GM12873 (cell line): ENCODE measurements around the gene PNP.

ENCODE experiments used
- TF ChIP-seq, protein P1 (sequence below): IDR thresholded peaks from 2 replicates; pipeline ENCODE4 v1.5.1; 2012; ENCODE audit warnings: low read depth, mild to moderate bottlenecking, moderate library complexity, low read length, control low read depth; ENCODE audit not compliant: insufficient read depth; ENCODE audit errors: missing control alignments

PNP gene

GRCh38 chr14:20428802-20429201, 40.4 kb upstream of the PNP start:
- TF ChIP-seq, protein P1, sequence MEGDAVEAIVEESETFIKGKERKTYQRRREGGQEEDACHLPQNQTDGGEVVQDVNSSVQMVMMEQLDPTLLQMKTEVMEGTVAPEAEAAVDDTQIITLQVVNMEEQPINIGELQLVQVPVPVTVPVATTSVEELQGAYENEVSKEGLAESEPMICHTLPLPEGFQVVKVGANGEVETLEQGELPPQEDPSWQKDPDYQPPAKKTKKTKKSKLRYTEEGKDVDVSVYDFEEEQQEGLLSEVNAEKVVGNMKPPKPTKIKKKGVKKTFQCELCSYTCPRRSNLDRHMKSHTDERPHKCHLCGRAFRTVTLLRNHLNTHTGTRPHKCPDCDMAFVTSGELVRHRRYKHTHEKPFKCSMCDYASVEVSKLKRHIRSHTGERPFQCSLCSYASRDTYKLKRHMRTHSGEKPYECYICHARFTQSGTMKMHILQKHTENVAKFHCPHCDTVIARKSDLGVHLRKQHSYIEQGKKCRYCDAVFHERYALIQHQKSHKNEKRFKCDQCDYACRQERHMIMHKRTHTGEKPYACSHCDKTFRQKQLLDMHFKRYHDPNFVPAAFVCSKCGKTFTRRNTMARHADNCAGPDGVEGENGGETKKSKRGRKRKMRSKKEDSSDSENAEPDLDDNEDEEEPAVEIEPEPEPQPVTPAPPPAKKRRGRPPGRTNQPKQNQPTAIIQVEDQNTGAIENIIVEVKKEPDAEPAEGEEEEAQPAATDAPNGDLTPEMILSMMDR: no peak

DNA sequence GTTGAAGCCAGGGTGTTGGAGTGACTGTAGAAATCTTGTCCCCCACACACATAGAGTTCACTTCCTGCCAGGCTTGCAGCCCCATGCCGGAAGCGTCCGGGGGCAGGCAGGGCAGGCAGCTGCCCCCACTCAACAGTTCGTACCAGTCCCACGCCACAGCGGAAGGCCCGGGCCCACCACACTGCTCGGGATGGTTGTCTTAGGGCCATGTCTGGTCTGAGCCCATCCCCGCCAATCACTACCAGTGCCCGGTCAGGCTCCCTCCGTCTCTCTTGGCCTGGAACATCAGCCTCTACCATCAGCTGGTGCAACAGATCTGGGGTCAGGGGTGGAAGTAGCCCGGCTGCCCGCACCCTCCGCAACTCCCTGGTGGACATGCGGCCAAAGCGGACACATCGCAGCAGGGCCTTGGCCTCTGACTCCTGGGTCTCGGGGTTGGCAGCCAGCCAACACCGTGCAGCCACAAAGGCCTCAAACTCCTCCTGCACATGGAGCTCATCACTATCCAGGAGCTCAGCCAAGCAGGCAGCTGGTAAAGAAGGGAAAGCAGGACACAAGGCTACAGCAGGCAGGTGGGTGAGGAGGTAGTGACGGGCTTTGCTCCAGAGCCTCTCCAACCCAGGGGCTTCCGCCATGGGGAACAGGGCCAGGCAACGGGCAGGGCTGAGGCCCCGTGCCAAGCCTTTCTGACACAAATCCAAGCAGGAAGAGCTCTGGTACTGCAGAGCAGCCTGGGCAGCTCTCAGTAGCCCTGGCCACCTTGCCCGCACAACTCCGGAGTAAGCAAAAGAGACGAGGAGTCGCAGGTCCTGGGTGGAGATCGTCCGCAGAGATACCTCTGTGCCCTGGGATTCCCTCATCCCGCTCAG, 39.2 kb upstream of the PNP start:
- TF ChIP-seq, protein P1: no peak

DNA sequence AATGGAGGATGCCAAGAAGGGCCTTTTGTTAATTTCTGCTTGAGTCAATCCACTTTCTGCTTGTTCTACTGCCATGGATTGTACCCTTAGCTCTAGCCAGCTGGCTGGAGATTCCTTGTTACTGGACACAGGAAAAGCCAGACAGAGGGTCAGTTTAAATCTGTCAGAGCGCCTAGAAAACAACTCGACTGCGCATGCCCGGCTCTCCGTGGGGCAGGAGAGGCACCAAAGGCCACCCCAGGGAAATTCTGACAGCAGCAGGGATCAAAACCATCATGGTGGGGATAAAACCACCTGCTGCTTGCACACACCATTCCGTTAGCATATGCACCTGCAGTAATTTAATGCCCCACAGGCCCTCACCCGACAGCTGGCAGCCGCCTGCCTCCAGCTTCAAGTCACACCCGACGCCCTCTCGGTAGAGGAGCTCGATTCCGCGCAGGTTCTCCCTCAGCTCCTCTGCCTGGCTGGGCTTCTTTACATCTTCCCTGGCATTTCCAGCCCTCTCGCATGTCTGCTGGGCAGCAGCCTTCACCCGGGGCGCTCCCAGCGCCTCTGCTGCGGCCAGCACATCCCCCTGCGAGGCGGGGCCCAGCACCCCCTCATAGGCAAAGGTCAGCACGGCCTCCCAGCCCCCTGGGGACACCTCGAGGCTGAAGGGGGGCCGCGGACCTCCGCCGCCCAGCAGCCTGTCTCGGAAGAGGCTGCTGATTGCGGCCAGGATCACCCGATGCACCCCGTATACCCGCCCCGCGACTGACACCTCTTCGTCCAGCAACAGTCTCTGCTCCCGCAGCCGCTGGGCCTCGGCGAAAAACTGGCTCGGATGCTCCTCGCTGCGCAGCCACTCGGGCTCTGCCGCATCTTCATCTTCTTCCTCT, 34.3 kb upstream of the PNP start:
- TF ChIP-seq, protein P1: no peak

DNA sequence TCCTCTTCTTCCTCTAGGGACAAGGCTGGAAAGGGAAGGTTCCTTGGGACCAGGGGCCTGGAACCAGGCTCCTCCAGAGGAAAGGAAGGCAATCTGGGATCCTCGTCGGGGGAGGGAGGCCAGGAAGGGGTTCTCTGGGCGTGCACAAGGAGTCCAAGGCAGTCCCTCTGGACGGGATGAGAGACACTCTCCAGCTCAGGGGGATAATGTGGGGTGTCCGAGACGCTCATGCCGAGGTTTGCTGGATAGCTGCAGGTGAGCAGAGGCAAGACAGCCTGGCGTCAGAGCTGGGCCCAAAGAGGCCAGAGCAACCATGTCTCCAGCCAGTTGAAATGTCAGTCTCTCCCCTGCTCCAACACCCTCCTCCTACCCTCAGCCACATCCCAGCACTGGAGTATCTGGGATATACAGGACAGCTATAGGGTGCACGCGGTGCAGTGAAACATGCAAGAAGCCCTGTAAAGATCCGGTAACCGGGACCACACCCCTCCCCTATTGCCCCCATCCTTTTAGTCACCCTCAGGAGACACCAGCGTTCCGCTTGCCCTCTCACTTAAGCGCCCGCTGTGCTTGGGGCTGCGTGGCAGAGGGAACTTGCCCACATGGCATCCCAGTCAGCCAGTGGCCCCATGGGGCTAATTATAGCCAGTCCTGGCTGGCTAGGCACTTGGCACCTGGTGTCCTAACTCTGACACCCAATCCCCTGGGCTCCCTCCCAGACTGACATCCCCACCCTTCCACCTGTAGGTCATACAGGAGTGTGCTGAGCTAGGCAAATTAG, 33.4 kb upstream of the PNP start, which contains the start of gene KLHL33:
TSS of gene KLHL33 (minus strand) at position 585 of the 781 bp plus-strand sequence. CDS start at position 230, 355 bp downstream.
- TF ChIP-seq, protein P1: no peak

DNA sequence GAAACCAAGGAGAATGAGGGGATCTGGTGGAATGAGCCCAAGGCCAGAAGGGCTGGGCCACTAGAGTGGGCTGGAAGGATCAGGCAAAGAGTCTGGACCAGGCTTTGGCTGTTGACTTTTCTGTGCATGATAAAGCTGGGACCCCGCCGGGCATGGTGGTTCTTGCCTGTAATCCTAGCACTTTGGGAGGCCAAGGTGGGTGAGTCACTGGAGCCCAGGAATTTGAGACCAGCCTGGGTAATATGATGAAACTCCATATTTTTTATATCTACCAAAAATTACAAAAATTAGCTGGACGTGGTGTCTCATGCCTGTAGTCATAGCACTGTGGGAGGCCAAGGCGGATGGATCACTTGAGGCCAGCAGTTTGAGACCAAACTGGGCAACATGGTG, 32.8 kb upstream of the PNP start:
- TF ChIP-seq, protein P1: no peak

DNA sequence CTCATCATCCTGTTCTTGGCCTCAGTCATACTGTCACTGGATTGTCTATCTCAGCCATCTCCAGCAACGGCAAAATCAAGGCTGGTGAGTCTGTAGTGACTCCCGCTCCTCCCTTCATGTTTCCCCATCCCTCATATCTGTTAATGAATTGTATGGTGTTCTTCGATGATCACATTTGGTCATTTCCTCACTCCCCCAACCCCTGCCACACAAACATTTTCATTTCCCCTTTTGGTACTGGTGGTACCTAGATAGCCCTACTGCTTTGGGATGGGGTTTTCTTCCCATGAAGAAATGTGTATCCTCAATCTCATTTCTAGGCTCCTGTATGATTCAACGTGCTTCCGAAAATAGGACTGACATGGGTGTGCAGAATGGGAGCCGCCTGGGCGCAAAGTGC, 30.5 kb upstream of the PNP start:
- TF ChIP-seq, protein P1: no peak
